NCI-H187 (cell line): ENCODE data around the gene AQP5.

Source experiments
- DNase-seq, 2 experiments: peaks; one replicate each; lab custom pipeline; 2025; lab: John Stamatoyannopoulos, UW

Gene AQP5

GRCh38 chr12:49950273-49951251 lies 11.1 kb upstream of the AQP5 start, which contains the start of gene AQP2:
AQP2 (plus strand) TSS chr12:49950737; CDS start chr12:49950831, 94 bp downstream.
- DNase-seq, result no peak

- no peak for DNase-seq
Observed at GRCh38 chr12:49951411-49952240, 10.0 kb upstream of the AQP5 start.

GRCh38 chr12:49952391-49953055 lies 9.1 kb upstream of the AQP5 start:
- no peak for DNase-seq

- no peak for DNase-seq
Observed at GRCh38 chr12:49953151-49953550, 8.5 kb upstream of the AQP5 start.

GRCh38 chr12:49953961-49954846 lies 7.5 kb upstream of the AQP5 start:
- DNase-seq, result no peak

- no peak for DNase-seq
Observed at GRCh38 chr12:49954863-49955830, 6.5 kb upstream of the AQP5 start.

- DNase-seq, result no peak
Observed at GRCh38 chr12:49955899-49956662, 5.6 kb upstream of the AQP5 start.

GRCh38 chr12:49956663-49957569 lies 4.8 kb upstream of the AQP5 start:
- no peak for DNase-seq

- no peak for DNase-seq
Observed at GRCh38 chr12:49957570-49957967, 4.1 kb upstream of the AQP5 start.

- no peak for DNase-seq
Observed at GRCh38 chr12:49959685-49960473, 1.8 kb upstream of the AQP5 start.

GRCh38 chr12:49960474-49961110 lies 1.1 kb upstream of the AQP5 start:
- DNase-seq, result no peak

GRCh38 chr12:49961993-49962764 lies 507 bp downstream of the AQP5 start:
- no peak for DNase-seq

- no peak for DNase-seq
Observed at GRCh38 chr12:49962861-49963765, 1.4 kb downstream of the AQP5 start.

- DNase-seq, result no peak
Observed at GRCh38 chr12:49963976-49964815, 2.5 kb downstream of the AQP5 start.
